GM18519 (cell line): ENCODE data around the gene PPM1J.

ENCODE experiments used
- ATAC-seq: cut with Tn5 transposase; IDR thresholded peaks from one replicate; pipeline ENCODE4 v1.9.1; 2021; ENCODE audit warnings: mild to moderate bottlenecking, moderate library complexity; ENCODE audit not compliant: unreplicated experiment, low FRiP score

PPM1J gene

GRCh38 chr1:112693821-112694220 lies 21.3 kb downstream of the PPM1J start:
- ATAC-seq, result no peak

GRCh38 chr1:112692681-112693080 lies 22.5 kb downstream of the PPM1J start:
- ATAC-seq, result no peak

- ATAC-seq, result no peak
Observed at GRCh38 chr1:112689842-112690237, 25.3 kb downstream of the PPM1J start.

- ATAC-seq, result no peak
Observed at GRCh38 chr1:112689196-112689841, 25.8 kb downstream of the PPM1J start.

GRCh38 chr1:112688781-112689193 lies 26.3 kb downstream of the PPM1J start:
- no peak for ATAC-seq

GRCh38 chr1:112687785-112688496 lies 27.2 kb downstream of the PPM1J start:
- no peak for ATAC-seq

GRCh38 chr1:112687361-112687760 lies 27.8 kb downstream of the PPM1J start:
- no peak for ATAC-seq

GRCh38 chr1:112686835-112687234 lies 28.3 kb downstream of the PPM1J start:
- ATAC-seq, result no peak

GRCh38 chr1:112686417-112686816 lies 28.7 kb downstream of the PPM1J start:
- ATAC-seq, result no peak

GRCh38 chr1:112685913-112686312 lies 29.2 kb downstream of the PPM1J start:
- ATAC-seq, result no peak

GRCh38 chr1:112678605-112679004 lies 36.5 kb downstream of the PPM1J start:
- ATAC-seq, result no peak

GRCh38 chr1:112677501-112677900 lies 37.6 kb downstream of the PPM1J start:
- ATAC-seq, result no peak

- ATAC-seq, result no peak
Observed at GRCh38 chr1:112676543-112676942, 38.6 kb downstream of the PPM1J start.

GRCh38 chr1:112675728-112676381 lies 39.3 kb downstream of the PPM1J start:
- ATAC-seq, result no peak

GRCh38 chr1:112674986-112675727 lies 40.0 kb downstream of the PPM1J start:
- no peak for ATAC-seq

GRCh38 chr1:112674440-112674985 lies 40.6 kb downstream of the PPM1J start, which contains the start of gene MOV10:
MOV10 (plus strand) TSS chr1:112674659; CDS start chr1:112674913, 254 bp downstream.
- no peak for ATAC-seq

GRCh38 chr1:112673592-112674439 lies 41.3 kb downstream of the PPM1J start:
- ATAC-seq, result no peak

- ATAC-seq, result no peak
Observed at GRCh38 chr1:112672842-112673241, 42.3 kb downstream of the PPM1J start.

- no peak for ATAC-seq
Observed at GRCh38 chr1:112672009-112672408, 43.1 kb downstream of the PPM1J start.

- no peak for ATAC-seq
Observed at GRCh38 chr1:112666946-112667345, 48.2 kb downstream of the PPM1J start.
